Keratinocyte (primary cell): ENCODE results near the gene BDKRB2. TPM values are rescaled to one million over a fixed set of nuclear protein-coding genes. Genes with fewer than 3 reads are reported as not detected.

Experiments
- DNase-seq: peaks from one replicate; pipeline ENCODE4 v3.0.0-alpha.2; 2011; ENCODE audit warnings: low read depth, missing footprints, low spot score
- FAIRE-seq: peaks from 2 replicates; lab custom pipeline; 2011; peaks lifted over from hg19 to GRCh38; lab: Jason Lieb, UNC
- H2AFZ ChIP-seq: 2 replicates; pipeline ENCODE4 v1.6.0; 2012; ENCODE audit warnings: low read length, control low read depth, inconsistent platforms; ENCODE audit not compliant: control insufficient read depth
- H3K27ac ChIP-seq: 2 replicates; pipeline ENCODE4 v1.5.1; 2011; ENCODE audit warnings: low read length; ENCODE audit not compliant: control insufficient read depth, insufficient read depth
- H3K27me3 ChIP-seq: 3 replicates; pipeline ENCODE4 v1.6.0; 2011; ENCODE audit warnings: low read length; ENCODE audit not compliant: control insufficient read depth, insufficient read depth; ENCODE audit errors: extremely low read depth
- H3K36me3 ChIP-seq, 2 experiments: 2 replicates in 1 of 2; 3 replicates in 1 of 2; pipeline ENCODE4 v1.5.1; 2011; ENCODE audit warnings: low read length in 2 of 2, mild to moderate bottlenecking in 1 of 2; ENCODE audit not compliant: control insufficient read depth in 2 of 2, insufficient read depth in 2 of 2; ENCODE audit errors: extremely low read depth in 1 of 2
- H3K4me1 ChIP-seq: 3 replicates; pipeline ENCODE4 v1.5.1; 2011; ENCODE audit warnings: low read length; ENCODE audit not compliant: control insufficient read depth, insufficient read depth; ENCODE audit errors: extremely low read depth
- H3K4me2 ChIP-seq: 3 replicates; pipeline ENCODE4 v1.6.0; 2011; ENCODE audit warnings: low read depth, low read length; ENCODE audit not compliant: control insufficient read depth, insufficient read depth; ENCODE audit errors: extremely low read depth
- H3K4me3 ChIP-seq, 3 experiments: fragments of 200-600 bp in 1 of 3; sonication (generic) in 1 of 3; 2 replicates in 2 of 3; 3 replicates in 1 of 3; pipeline ENCODE4 v1.5.1; 2011 to 2016; ENCODE audit warnings: low read length in 3 of 3, mild to moderate bottlenecking in 3 of 3, control low read depth in 2 of 3, inconsistent platforms in 1 of 3, low read depth in 1 of 3, mixed read lengths in 1 of 3, mixed run types in 1 of 3, moderate library complexity in 1 of 3; ENCODE audit not compliant: control insufficient read depth in 2 of 3, insufficient read depth in 2 of 3; ENCODE audit errors: extremely low read depth in 1 of 3
- H3K79me2 ChIP-seq: 2 replicates; pipeline ENCODE4 v1.6.0; 2012; ENCODE audit warnings: low read length; ENCODE audit not compliant: control insufficient read depth, insufficient read depth
- H3K9ac ChIP-seq: 3 replicates; pipeline ENCODE4 v1.6.0; 2011; ENCODE audit warnings: low read length; ENCODE audit not compliant: control insufficient read depth, insufficient read depth; ENCODE audit errors: extremely low read depth
- H3K9me1 ChIP-seq: 3 replicates; pipeline ENCODE4 v1.6.0; 2011; ENCODE audit warnings: low read length; ENCODE audit not compliant: control insufficient read depth, insufficient read depth; ENCODE audit errors: extremely low read depth
- H3K9me3 ChIP-seq: 2 replicates; pipeline ENCODE4 v1.5.1; 2012; ENCODE audit warnings: low read depth, low read length; ENCODE audit not compliant: control insufficient read depth
- H4K20me1 ChIP-seq: 3 replicates; pipeline ENCODE4 v1.6.0; 2011; ENCODE audit warnings: low read length; ENCODE audit not compliant: control insufficient read depth, insufficient read depth; ENCODE audit errors: extremely low read depth
- EZH2 ChIP-seq: IDR thresholded peaks from one replicate; pipeline ENCODE4 v1.6.1; 2012; ENCODE audit warnings: inconsistent platforms, mild to moderate bottlenecking, low read length, moderate library complexity
- dilution Hi-C: fragments of 300-500 bp; cut with MboI; formaldehyde crosslinking; loops from one replicate; pipeline ENCODE4 v1.7.0; 2020; ENCODE audit warnings: low sequenced_read_pairs; ENCODE audit not compliant: extremely low pct_ligation_motif_present
- polyA plus RNA-seq, 5 experiments: library from polyadenylated mRNA; depleted of rRNA in 3 of 5; stranded (reverse) in 3 of 5; stranded (forward) in 1 of 5; unstranded in 1 of 5; fragments of >200 nt; gene quantifications; 1 replicate in 1 of 5; 2 replicates in 3 of 5; 3 replicates in 1 of 5; pipeline versions ENCODE4 v1.2.1 to v1.2.3, GENCODE V29; 2011 to 2012; ENCODE audit warnings: missing spikeins in 2 of 5, low read depth in 1 of 5, low replicate concordance in 1 of 5
- TF ChIP-seq, protein P1 (sequence below), 3 experiments: IDR thresholded peaks in 1 of 3; conservative IDR thresholded peaks in 1 of 3; optimal IDR thresholded peaks in 1 of 3; 2 replicates in 2 of 3; 3 replicates in 1 of 3; pipeline versions ENCODE3 to v1.5.1; 2011; ENCODE audit warnings: low read length in 3 of 3, mild to moderate bottlenecking in 3 of 3, moderate library complexity in 2 of 3, control low read depth in 1 of 3, inconsistent platforms in 1 of 3; ENCODE audit not compliant: insufficient read depth in 2 of 3; ENCODE audit errors: extremely low read depth in 1 of 3

BDKRB2 gene
- polyA plus RNA-seq, 1 donor (not counting 4 experiments of a cell fraction or from before 2014, with no cell fraction given): 13.2 TPM

DNA sequence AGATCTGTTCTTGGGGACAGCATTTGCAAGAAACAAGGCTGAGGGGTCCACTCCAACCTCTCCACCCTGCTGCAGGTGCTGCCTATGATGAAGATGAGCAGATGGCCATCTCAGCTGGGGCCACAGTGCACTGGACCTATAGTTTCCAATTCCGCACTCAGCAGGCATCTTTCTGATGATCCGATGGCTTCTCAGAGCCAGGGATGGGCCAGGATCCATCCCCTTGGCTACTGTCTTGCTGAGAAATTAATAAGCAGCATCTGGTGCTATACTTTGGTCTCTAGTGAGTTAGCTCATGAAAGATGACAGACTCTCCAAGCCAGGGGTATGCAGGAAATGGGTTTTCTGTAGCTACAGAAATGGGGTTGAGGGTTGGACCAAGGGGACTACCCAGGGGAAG lies 33.0 kb downstream of the BDKRB2 start:
- no peak overlapping the region for H3K27ac ChIP-seq
- no peaks in the 10 kb centered on the region for H3K79me2 ChIP-seq
- peaks cover 27 to 54% of the 10 kb centered on the region in 2 experiments for H3K36me3 ChIP-seq
- no peak for TF ChIP-seq EZH2
- TF ChIP-seq, protein P1, sequence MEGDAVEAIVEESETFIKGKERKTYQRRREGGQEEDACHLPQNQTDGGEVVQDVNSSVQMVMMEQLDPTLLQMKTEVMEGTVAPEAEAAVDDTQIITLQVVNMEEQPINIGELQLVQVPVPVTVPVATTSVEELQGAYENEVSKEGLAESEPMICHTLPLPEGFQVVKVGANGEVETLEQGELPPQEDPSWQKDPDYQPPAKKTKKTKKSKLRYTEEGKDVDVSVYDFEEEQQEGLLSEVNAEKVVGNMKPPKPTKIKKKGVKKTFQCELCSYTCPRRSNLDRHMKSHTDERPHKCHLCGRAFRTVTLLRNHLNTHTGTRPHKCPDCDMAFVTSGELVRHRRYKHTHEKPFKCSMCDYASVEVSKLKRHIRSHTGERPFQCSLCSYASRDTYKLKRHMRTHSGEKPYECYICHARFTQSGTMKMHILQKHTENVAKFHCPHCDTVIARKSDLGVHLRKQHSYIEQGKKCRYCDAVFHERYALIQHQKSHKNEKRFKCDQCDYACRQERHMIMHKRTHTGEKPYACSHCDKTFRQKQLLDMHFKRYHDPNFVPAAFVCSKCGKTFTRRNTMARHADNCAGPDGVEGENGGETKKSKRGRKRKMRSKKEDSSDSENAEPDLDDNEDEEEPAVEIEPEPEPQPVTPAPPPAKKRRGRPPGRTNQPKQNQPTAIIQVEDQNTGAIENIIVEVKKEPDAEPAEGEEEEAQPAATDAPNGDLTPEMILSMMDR (optimal IDR thresholded peaks at IDR 0.05 in 1 of 3, IDR thresholded peaks at IDR 0.05 in 1 of 3, conservative IDR thresholded peaks at IDR 0.05 in 1 of 3; ENCODE audit: extremely low read depth in 1 of 3, insufficient read depth in 2 of 3, low read length in 3 of 3): no peak
- no peak overlapping the region for H3K4me2 ChIP-seq
- H4K20me1 ChIP-seq: peaks cover 5% of the 10 kb centered on the region
- no peaks in the 10 kb centered on the region for H3K9me3 ChIP-seq
- no peak overlapping the region for H3K9ac ChIP-seq
- H3K4me1 ChIP-seq: no peaks in the 10 kb centered on the region
- no peaks in the 10 kb centered on the region for H3K27me3 ChIP-seq
- no peak overlapping the region for H2AFZ ChIP-seq
- dilution Hi-C loops: no loop called here
- H3K4me3 ChIP-seq: no peak overlapping the region
- FAIRE-seq (no peak), DNase-seq (no peak)
- no peaks in the 10 kb centered on the region for H3K9me1 ChIP-seq

DNA sequence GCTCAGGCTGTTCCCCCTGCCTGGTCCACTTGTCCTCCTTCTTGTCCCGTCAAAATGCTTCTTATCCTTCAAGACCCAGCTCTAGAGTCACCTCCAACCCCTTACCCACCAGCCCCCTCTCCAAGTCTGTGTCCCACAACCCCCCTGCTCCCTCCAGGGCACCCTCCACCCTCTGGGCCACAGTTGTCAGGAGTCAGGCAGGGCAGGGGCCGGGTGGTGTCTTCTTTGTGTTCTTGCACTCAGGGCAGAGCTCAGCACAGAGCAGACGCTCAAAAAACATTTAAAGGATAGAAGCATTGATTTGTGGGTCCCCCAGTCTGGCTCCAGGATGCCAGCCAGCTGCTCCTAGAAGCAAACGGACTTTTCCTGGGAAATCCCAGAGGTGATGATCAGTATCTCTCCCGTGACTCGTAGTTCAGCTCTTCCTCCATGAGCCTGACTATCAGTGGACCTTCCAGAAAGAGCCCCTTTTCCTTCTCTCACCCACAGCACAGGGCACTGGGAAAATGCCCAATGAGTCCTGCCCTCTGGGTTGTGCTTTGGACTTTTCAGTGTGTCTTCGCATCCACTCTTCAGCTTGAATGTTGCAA lies 34.1 kb downstream of the BDKRB2 start:
- Histone ChIP-seq H3K9me3 (no peaks in the 10 kb centered on the region), H3K79me2 (no peaks in the 10 kb centered on the region), H3K4me2 (no peak overlapping the region), H3K4me3 (no peak overlapping the region), H2AFZ (no peak overlapping the region), H3K9ac (no peak overlapping the region), H3K27me3 (no peaks in the 10 kb centered on the region), H4K20me1 (peaks cover 5% of the 10 kb centered on the region), H3K9me1 (no peaks in the 10 kb centered on the region), H3K36me3 (peaks cover 27 to 54% of the 10 kb centered on the region in 2 experiments), H3K4me1 (no peaks in the 10 kb centered on the region), H3K27ac (no peak overlapping the region)
- DNase-seq (no peak), FAIRE-seq (no peak)
- dilution Hi-C loops: no loop called here
- TF ChIP-seq, protein P1 (optimal IDR thresholded peaks at IDR 0.05 in 1 of 3, IDR thresholded peaks at IDR 0.05 in 1 of 3, conservative IDR thresholded peaks at IDR 0.05 in 1 of 3; ENCODE audit: extremely low read depth in 1 of 3, insufficient read depth in 2 of 3, low read length in 3 of 3): no peak
- no peak for TF ChIP-seq EZH2
